ENCODE data around the gene IL31RA.

IL31RA gene

GRCh38 chr5:55923177-55923771 is 72.1 kb downstream of the IL31RA start:
- Histone ChIP-seq H3K27me3 (ENCODE audit: low read length) (no peaks in the 10 kb centered on the region), H3F3A (ENCODE audit: insufficient read depth) (no peaks in the 10 kb centered on the region), H3K36me3 (ENCODE audit: low read length) (no peaks in the 10 kb centered on the region), H3K4me3 (ENCODE audit: insufficient read depth, low read length, poor library complexity, severe bottlenecking) (no peak overlapping the region), H2AFZ (ENCODE audit: low read depth, low read length, severe bottlenecking) (no peak overlapping the region), H3K79me2 (ENCODE audit: insufficient read depth, low read length) (no peaks in the 10 kb centered on the region), H3K27ac (ENCODE audit: low read depth, low read length) (no peak overlapping the region), H3K9me2 (replicated peaks; ENCODE audit: insufficient read depth, low read length) (no peaks in the 10 kb centered on the region), H4K20me1 (ENCODE audit: low read depth, low read length) (no peaks in the 10 kb centered on the region), H3K9ac (ENCODE audit: low read length) (no peak overlapping the region), H3K4me2 (ENCODE audit: low read depth, low read length, poor library complexity, severe bottlenecking) (peak overlapping the region; percentile 1), H3K9me3 (ENCODE audit: insufficient read depth, low read length) (no peaks in the 10 kb centered on the region)
- no peak for TF ChIP-seq EZH2phosphoT487 (conservative IDR thresholded peaks at IDR 0.05; ENCODE audit: low read length)
- TF ChIP-seq CTCF (IDR thresholded peaks at IDR 0.05; ENCODE audit: insufficient read depth, low read length, poor library complexity, severe bottlenecking): no peak

GRCh38 chr5:55923865-55924500 is 72.8 kb downstream of the IL31RA start:
- no peaks in the 10 kb centered on the region for H3K36me3 ChIP-seq (ENCODE audit: low read length)
- H3K9me2 ChIP-seq (replicated peaks; ENCODE audit: insufficient read depth, low read length): no peaks in the 10 kb centered on the region
- TF ChIP-seq CTCF (IDR thresholded peaks at IDR 0.05; ENCODE audit: insufficient read depth, low read length, poor library complexity, severe bottlenecking): no peak
- no peak for TF ChIP-seq EZH2phosphoT487 (conservative IDR thresholded peaks at IDR 0.05; ENCODE audit: low read length)
- H4K20me1 ChIP-seq (ENCODE audit: low read depth, low read length): no peaks in the 10 kb centered on the region
- H2AFZ ChIP-seq (ENCODE audit: low read depth, low read length, severe bottlenecking): no peak overlapping the region
- H3K27ac ChIP-seq (ENCODE audit: low read depth, low read length): no peak overlapping the region
- no peaks in the 10 kb centered on the region for H3K27me3 ChIP-seq (ENCODE audit: low read length)
- no peak overlapping the region for H3K4me2 ChIP-seq (ENCODE audit: low read depth, low read length, poor library complexity, severe bottlenecking)
- no peaks in the 10 kb centered on the region for H3F3A ChIP-seq (ENCODE audit: insufficient read depth)
- H3K9ac ChIP-seq (ENCODE audit: low read length): no peak overlapping the region
- no peak overlapping the region for H3K4me3 ChIP-seq (ENCODE audit: insufficient read depth, low read length, poor library complexity, severe bottlenecking)
- no peaks in the 10 kb centered on the region for H3K79me2 ChIP-seq (ENCODE audit: insufficient read depth, low read length)
- no peaks in the 10 kb centered on the region for H3K9me3 ChIP-seq (ENCODE audit: insufficient read depth, low read length)

- H3K9ac ChIP-seq (ENCODE audit: low read length): no peak overlapping the region
- no peaks in the 10 kb centered on the region for H3K9me2 ChIP-seq (replicated peaks; ENCODE audit: insufficient read depth, low read length)
- no peak overlapping the region for H2AFZ ChIP-seq (ENCODE audit: low read depth, low read length, severe bottlenecking)
- TF ChIP-seq EZH2phosphoT487 (conservative IDR thresholded peaks at IDR 0.05; ENCODE audit: low read length): no peak
- TF ChIP-seq CTCF (IDR thresholded peaks at IDR 0.05; ENCODE audit: insufficient read depth, low read length, poor library complexity, severe bottlenecking): no peak
- H3K4me2 ChIP-seq (ENCODE audit: low read depth, low read length, poor library complexity, severe bottlenecking): no peak overlapping the region
- no peaks in the 10 kb centered on the region for H3K27me3 ChIP-seq (ENCODE audit: low read length)
- H3K4me3 ChIP-seq (ENCODE audit: insufficient read depth, low read length, poor library complexity, severe bottlenecking): no peak overlapping the region
- H4K20me1 ChIP-seq (ENCODE audit: low read depth, low read length): no peaks in the 10 kb centered on the region
- no peaks in the 10 kb centered on the region for H3K79me2 ChIP-seq (ENCODE audit: insufficient read depth, low read length)
- H3K9me3 ChIP-seq (ENCODE audit: insufficient read depth, low read length): no peaks in the 10 kb centered on the region
- no peaks in the 10 kb centered on the region for H3F3A ChIP-seq (ENCODE audit: insufficient read depth)
- no peak overlapping the region for H3K27ac ChIP-seq (ENCODE audit: low read depth, low read length)
- no peaks in the 10 kb centered on the region for H3K36me3 ChIP-seq (ENCODE audit: low read length)
Observed at GRCh38 chr5:55924744-55925143, 73.6 kb downstream of the IL31RA start.

All from SU-DHL-6 (cell line).